Breast epithelium (tissue), 4 donors: Measurements from ENCODE around the gene CCDC33. TPM values are rescaled to one million over a fixed set of nuclear protein-coding genes. Genes with fewer than 3 reads are reported as not detected.

Experiments used
- DNase-seq, 2 donors: peaks; one replicate each; pipeline ENCODE4 v3.0.0-alpha.2; 2019; ENCODE audit warnings: low spot score in 2 of 2
- H3K27ac ChIP-seq, 2 donors: fragments of 200-600 bp; sonication (generic) in 1 of 2; one replicate each; pipeline ENCODE4 v1.5.1; 2016 to 2019; ENCODE audit warnings: mild to moderate bottlenecking in 1 of 2
- H3K27me3 ChIP-seq, 2 donors: fragments of 200-600 bp; sonication (generic) in 1 of 2; one replicate each; pipeline versions ENCODE4 v1.5.1 to v1.6.0; 2017 to 2019; ENCODE audit warnings: control low read depth in 1 of 2, mild to moderate bottlenecking in 1 of 2
- H3K36me3 ChIP-seq: fragments of 200-600 bp; one replicate; pipeline ENCODE4 v1.5.1; 2019
- H3K4me1 ChIP-seq, 2 donors: fragments of 200-600 bp; sonication (generic); one replicate each; pipeline ENCODE4 v1.5.1; 2016 to 2019; ENCODE audit warnings: control low read depth in 1 of 2
- H3K4me3 ChIP-seq, 3 donors: fragments of 200-600 bp; sonication (generic); 1 replicate in 2 of 3; 2 replicates in 1 of 3; pipeline ENCODE4 v1.5.1; 2016 to 2019; ENCODE audit warnings: mild to moderate bottlenecking in 3 of 3, moderate library complexity in 2 of 3
- H3K9me3 ChIP-seq, 2 donors: fragments of 200-600 bp; sonication (generic) in 1 of 2; one replicate each; pipeline ENCODE4 v1.5.1; 2016 to 2019; ENCODE audit warnings: control low read depth in 1 of 2
- CTCF ChIP-seq, 3 donors: fragments of 450-650 bp; IDR thresholded peaks; one replicate each; pipeline ENCODE4 v1.5.1; 2016 to 2017; ENCODE audit warnings: antibody characterized with exemption in 3 of 3, mild to moderate bottlenecking in 3 of 3, moderate library complexity in 3 of 3
- POLR2A ChIP-seq: fragments of 450-650 bp; IDR thresholded peaks from one replicate; pipeline ENCODE4 v1.6.1; 2016; ENCODE audit warnings: antibody characterized with exemption, mild to moderate bottlenecking, moderate library complexity
- POLR2AphosphoS5 ChIP-seq, 3 donors: sonication (generic); formaldehyde crosslinking; IDR thresholded peaks; one replicate each; pipeline ENCODE4 v1.6.1; 2017; ENCODE audit warnings: antibody characterized with exemption in 3 of 3
- intact Hi-C: fragments of 100-400 bp; cut with DNase I; formaldehyde crosslinking; loops from one replicate; pipeline ENCODE4 v1.15.1; 2023; ENCODE audit warnings: low total_unique reads
- total RNA-seq, 3 donors: library from RNA; depleted of rRNA; stranded (reverse); fragments of >200 nt; gene quantifications; one replicate each; pipeline ENCODE4 v1.1.0, GENCODE V29; 2016

CCDC33 gene
- total RNA-seq, 3 donors from 2014 or later, result 0.33 TPM; not detected in 2

GRCh38 chr15:74291101-74292071, 55.3 kb downstream of the CCDC33 start:
- peak; percentile 35 to 75 for DNase-seq
- Histone ChIP-seq H3K9me3 (no peaks in the 10 kb centered on the region), H3K36me3 (no peaks in the 10 kb centered on the region), H3K4me3 (no peak overlapping the region), H3K4me1 (no peaks in the 10 kb centered on the region), H3K27me3 (peaks cover 0 to 8% of the 10 kb centered on the region in 2 donors), H3K27ac (no peak overlapping the region)
- intact Hi-C loops, result no loop called here
- peak in 1 of 3 donors; percentile 14 for TF ChIP-seq POLR2AphosphoS5 (IDR thresholded peaks at IDR 0.05)
- TF ChIP-seq CTCF (IDR thresholded peaks at IDR 0.05), result no peak

- no peak overlapping the region for H3K27ac ChIP-seq
- H3K9me3 ChIP-seq, result no peaks in the 10 kb centered on the region
- no peak overlapping the region for H3K4me3 ChIP-seq
- peaks cover 0 to 8% of the 10 kb centered on the region in 2 donors for H3K27me3 ChIP-seq
- H3K36me3 ChIP-seq, result no peaks in the 10 kb centered on the region
- intact Hi-C loops, result no loop called here
- no peak for TF ChIP-seq POLR2A
- TF ChIP-seq CTCF (IDR thresholded peaks at IDR 0.05), result no peak
- TF ChIP-seq POLR2AphosphoS5 (IDR thresholded peaks at IDR 0.05), result no peak
- DNase-seq, result no peak
- H3K4me1 ChIP-seq, result no peaks in the 10 kb centered on the region
Measured at GRCh38 chr15:74293021-74293810, 57.1 kb downstream of the CCDC33 start.

GRCh38 chr15:74294010-74294409, 57.9 kb downstream of the CCDC33 start:
- H3K9me3 ChIP-seq, result no peaks in the 10 kb centered on the region
- no peaks in the 10 kb centered on the region for H3K4me1 ChIP-seq
- no peaks in the 10 kb centered on the region for H3K36me3 ChIP-seq
- no peak for DNase-seq
- intact Hi-C loops, result no loop called here
- H3K27me3 ChIP-seq, result peaks cover 0 to 8% of the 10 kb centered on the region in 2 donors
- no peak overlapping the region for H3K27ac ChIP-seq
- no peak for TF ChIP-seq POLR2A
- TF ChIP-seq POLR2AphosphoS5 (IDR thresholded peaks at IDR 0.05), result no peak
- no peak for TF ChIP-seq CTCF (IDR thresholded peaks at IDR 0.05)
- H3K4me3 ChIP-seq, result no peak overlapping the region

- H3K36me3 ChIP-seq, result no peaks in the 10 kb centered on the region
- no peaks in the 10 kb centered on the region for H3K4me1 ChIP-seq
- no peak for DNase-seq
- intact Hi-C loops, result no loop called here
- H3K4me3 ChIP-seq, result no peak overlapping the region
- TF ChIP-seq POLR2A (no peak), CTCF (IDR thresholded peaks at IDR 0.05) (no peak), POLR2AphosphoS5 (IDR thresholded peaks at IDR 0.05) (no peak)
- no peaks in the 10 kb centered on the region for H3K9me3 ChIP-seq
- no peak overlapping the region for H3K27ac ChIP-seq
- H3K27me3 ChIP-seq, result peaks cover 0 to 8% of the 10 kb centered on the region in 2 donors
Measured at GRCh38 chr15:74295800-74296199, 59.7 kb downstream of the CCDC33 start.

- no peak for DNase-seq
- intact Hi-C loops, result no loop called here
- Histone ChIP-seq H3K36me3 (no peaks in the 10 kb centered on the region), H3K4me1 (no peaks in the 10 kb centered on the region), H3K4me3 (no peak overlapping the region), H3K9me3 (no peaks in the 10 kb centered on the region), H3K27me3 (peaks cover 0 to 4% of the 10 kb centered on the region in 2 donors), H3K27ac (no peak overlapping the region)
- no peak for TF ChIP-seq CTCF (IDR thresholded peaks at IDR 0.05)
- no peak for TF ChIP-seq POLR2A
- TF ChIP-seq POLR2AphosphoS5 (IDR thresholded peaks at IDR 0.05), result no peak
Measured at GRCh38 chr15:74297887-74298286, 61.8 kb downstream of the CCDC33 start.
